ENCODE results near the gene LHX1.

LHX1 gene

DNA sequence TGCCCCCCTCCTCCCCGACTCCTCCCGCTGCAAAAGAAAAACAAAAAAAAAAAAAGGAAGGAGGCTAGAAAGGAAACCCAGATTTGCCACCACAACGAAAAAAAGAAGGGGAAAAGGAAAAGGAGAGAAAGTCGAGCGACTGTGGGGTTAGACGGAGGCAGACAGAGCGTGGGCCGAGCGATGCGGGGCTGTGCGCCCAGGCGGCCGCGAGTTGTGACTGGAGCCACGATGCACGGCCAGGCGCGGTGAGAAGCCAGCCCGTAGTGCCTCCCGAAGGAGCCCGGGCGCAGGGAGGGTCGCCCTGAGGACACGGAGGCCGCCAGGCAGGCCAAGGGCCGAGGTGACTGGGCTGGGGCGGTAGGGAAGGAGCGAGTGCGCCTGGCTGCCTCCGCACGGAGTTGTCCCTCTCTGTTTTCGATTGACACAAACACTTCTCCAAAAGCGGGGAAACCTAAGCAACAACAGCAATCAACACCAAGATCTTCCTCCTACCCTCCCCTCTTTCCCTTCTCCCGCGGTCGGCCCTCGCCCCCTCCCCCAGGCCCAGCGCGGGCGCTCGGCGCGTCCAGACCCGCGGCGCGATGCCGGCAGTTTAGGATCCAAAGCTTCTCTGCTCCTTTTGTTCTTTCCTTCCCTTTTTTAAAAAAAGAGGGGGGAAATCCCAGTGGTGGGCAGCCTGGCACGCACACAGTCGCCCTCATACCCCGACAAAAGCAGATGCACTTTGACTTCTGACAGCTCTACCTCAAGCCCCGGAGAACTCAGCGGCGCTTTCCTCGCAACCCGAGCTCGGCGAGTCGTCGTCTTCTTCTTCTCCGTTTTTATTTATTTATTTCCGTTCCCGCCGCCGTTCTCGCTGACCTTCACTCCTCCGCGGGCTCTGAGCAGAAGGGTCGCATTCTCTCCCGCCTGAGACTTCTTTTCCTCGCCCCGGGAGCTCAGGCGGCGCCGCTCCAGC, at the start of gene LHX1:
Gene LHX1, plus strand, starts transcription at position 475 of the 958 bp plus-strand sequence. CDS start 723 bp downstream, outside the sequence.
- TF ChIP-seq, protein P1, sequence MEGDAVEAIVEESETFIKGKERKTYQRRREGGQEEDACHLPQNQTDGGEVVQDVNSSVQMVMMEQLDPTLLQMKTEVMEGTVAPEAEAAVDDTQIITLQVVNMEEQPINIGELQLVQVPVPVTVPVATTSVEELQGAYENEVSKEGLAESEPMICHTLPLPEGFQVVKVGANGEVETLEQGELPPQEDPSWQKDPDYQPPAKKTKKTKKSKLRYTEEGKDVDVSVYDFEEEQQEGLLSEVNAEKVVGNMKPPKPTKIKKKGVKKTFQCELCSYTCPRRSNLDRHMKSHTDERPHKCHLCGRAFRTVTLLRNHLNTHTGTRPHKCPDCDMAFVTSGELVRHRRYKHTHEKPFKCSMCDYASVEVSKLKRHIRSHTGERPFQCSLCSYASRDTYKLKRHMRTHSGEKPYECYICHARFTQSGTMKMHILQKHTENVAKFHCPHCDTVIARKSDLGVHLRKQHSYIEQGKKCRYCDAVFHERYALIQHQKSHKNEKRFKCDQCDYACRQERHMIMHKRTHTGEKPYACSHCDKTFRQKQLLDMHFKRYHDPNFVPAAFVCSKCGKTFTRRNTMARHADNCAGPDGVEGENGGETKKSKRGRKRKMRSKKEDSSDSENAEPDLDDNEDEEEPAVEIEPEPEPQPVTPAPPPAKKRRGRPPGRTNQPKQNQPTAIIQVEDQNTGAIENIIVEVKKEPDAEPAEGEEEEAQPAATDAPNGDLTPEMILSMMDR (IDR thresholded peaks at IDR 0.05; ENCODE audit: low read depth, low read length, missing control alignments): no peak
- no peak within 1 kb of the TSS; the same call in 1 of the 2 replicates for H3K4me3 ChIP-seq (replicated peaks; ENCODE audit: low read depth, low read length)
- no peak for DNase-seq (ENCODE audit: extremely low read depth, low read depth)

DNA sequence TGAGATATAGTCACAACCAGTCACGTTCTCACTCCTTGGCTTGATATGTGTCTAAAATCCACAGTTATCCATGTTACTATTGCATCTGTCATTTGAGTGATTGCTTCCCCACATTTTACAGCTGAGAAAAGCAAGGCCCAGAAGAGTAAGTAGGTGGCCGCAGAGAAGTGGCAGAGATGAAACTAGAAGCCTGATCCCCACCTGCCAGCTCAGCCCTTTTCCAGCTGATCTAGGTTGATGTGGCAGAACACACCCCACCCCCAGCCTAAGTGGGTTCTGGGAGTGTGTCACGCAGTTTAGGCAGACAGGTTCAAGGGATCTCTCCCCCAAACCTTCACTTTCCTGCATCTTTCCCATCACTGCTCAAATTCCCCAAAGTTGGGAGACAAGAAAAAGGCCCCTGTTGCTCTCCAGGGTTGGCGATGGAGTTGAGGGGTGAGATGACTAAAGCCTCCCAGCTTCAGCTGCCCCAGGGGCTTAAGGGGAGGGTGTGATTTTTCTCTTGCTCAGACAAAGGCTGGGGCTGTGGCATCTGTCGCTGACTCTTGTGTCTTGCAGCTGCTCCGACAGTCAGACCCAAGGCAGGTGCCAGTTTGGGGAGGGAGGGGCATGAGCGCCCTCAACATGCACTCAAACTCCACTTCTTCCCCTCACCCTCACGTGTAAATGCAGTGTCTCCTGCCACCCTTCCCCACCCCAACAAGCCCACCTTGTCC, 48.9 kb upstream of the LHX1 start:
- H3K4me3 ChIP-seq (replicated peaks; ENCODE audit: low read depth, low read length): no peak overlapping the region
- DNase-seq (ENCODE audit: extremely low read depth, low read depth): no peak
- TF ChIP-seq, protein P1 (IDR thresholded peaks at IDR 0.05; ENCODE audit: low read depth, low read length, missing control alignments): no peak

- TF ChIP-seq, protein P1 (IDR thresholded peaks at IDR 0.05; ENCODE audit: low read depth, low read length, missing control alignments): no peak
- DNase-seq (ENCODE audit: extremely low read depth, low read depth): no peak
These were observed 47.4 kb upstream of the LHX1 start for GRCh38 chr17:36889770-36890349.

GRCh38 chr17:36890398-36891168, 46.7 kb upstream of the LHX1 start:
- TF ChIP-seq, protein P1 (IDR thresholded peaks at IDR 0.05; ENCODE audit: low read depth, low read length, missing control alignments): no peak
- no peak overlapping the region for H3K4me3 ChIP-seq (replicated peaks; ENCODE audit: low read depth, low read length)
- no peak for DNase-seq (ENCODE audit: extremely low read depth, low read depth)

More at GRCh38 chr17:36889770-36890349, 47.4 kb upstream of the LHX1 start:
- H3K4me3 ChIP-seq (replicated peaks; ENCODE audit: low read depth, low read length): no peak overlapping the region

DNA sequence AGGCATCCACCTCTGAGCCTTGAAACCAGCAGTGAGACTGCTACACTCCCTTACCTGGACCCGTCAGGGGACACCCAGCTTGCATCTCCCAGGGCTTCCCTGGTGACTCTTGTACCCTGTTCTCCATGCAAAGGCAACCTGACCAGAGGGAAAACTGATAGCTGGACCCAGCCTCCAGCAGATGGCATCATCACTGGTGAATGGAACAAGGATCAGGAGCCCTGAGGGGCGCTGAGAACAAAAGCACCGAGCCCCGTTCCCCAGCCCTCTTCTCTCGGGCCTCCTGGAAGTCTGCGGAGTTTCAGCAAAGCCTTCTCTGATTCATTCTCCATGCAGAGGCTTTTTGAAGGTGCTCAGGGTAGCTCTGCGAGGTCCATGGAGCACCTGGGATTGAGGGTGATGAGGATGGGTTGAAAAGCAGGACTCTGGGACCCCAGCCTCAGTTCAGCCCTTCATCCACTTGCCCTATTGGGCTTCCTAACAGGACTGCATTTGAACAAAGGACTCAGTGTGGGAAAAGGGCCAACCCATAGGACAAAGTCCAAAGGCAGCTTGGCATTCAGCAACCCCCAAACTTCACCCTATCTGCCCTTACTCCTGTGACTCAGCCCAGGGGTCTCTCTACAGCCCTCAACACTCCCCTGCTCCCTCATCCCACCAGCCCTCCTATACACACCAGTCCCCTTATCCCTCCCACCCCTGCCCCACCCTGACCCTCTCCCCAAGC, 45.0 kb upstream of the LHX1 start:
- TF ChIP-seq, protein P1 (IDR thresholded peaks at IDR 0.05; ENCODE audit: low read depth, low read length, missing control alignments): no peak
- no peak overlapping the region for H3K4me3 ChIP-seq (replicated peaks; ENCODE audit: low read depth, low read length)
- DNase-seq (ENCODE audit: extremely low read depth, low read depth): no peak

Measured in HFF-Myc (cell line).